Measurements from ENCODE around the gene MPZ. TPM values are rescaled to one million over a fixed set of nuclear protein-coding genes. Genes with fewer than 3 reads are reported as not detected.

The MPZ gene
- total and polyA plus RNA-seq, 10 of the 15 experiments (the other 5 are each of a cell fraction or from before 2014, with no cell fraction given), result 0.09 to 6.9 (median 4.7) TPM

DNA sequence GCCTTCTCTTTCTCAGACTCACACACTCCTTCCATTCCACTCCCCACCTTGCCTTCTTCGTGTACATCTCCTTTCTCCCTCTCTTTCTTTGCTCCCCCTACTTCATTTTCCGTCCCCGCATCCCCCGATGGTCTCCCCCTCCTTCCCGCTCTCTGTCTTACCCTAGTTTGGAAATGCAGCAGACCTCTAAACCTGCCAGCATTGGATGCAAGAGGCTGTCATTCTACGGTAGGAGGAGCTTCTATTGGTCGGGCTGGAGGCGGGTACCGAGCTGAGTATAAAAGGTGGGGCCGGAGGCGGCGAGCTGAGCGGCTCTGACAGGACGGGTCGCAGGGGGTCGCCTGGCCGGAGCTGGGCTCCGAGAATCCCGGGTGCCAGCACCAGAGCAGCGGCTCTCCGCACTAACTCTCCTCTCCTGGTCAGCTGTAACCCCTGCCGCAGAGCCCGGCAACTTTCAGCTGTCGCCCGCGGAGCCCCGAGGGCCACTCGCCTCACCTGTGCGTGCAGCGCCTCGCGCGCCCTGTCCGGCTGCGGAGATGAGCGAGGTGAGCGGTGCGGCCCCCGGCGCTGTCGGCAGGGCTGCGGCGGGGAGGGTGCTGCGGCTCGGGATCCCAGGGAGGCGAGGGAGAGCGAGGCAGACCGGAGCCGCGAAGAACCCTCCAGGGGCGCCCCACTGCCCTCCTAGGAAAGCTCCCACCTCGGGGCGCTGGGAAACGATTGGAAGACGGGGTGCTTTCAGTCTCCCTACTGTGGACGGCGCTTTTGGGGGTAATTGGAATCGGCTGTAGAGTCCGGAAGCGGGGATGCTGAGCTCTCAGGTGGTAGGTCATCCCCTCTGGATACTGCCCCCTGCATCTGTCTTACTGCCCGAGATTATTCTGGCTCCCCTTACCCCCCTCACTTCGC lies 51.1 kb downstream of the MPZ start, which contains the start of gene PCP4L1:
Gene PCP4L1 (plus strand): TSS at position 307 of the 906 bp plus-strand sequence. CDS start 230 bp downstream, at position 537.
- Histone ChIP-seq H4K20me1 (ENCODE audit: control insufficient read depth, insufficient read depth) (no peaks in the 10 kb centered on the region), H3K4me3 (peak within 1 kb of the TSS; percentile 47), H3K9me3 (replicated peaks; ENCODE audit: control insufficient read depth, insufficient read depth, low read length) (peaks cover 7% of the 10 kb centered on the region; the same call in 1 of the 3 replicates), H3K27me3 (replicated peaks in 1 of 2; ENCODE audit: control insufficient read depth in 2 of 2, insufficient read depth in 2 of 2, low read length in 1 of 2) (peaks cover 0 to 5% of the 10 kb centered on the region in 2 experiments; a peak in 1 of 4 replicates), H3K36me3 (ENCODE audit: control insufficient read depth in 2 of 2, insufficient read depth in 2 of 2, low read length in 1 of 2) (no peaks in the 10 kb centered on the region), H3K9ac (ENCODE audit: control insufficient read depth, insufficient read depth, low read length) (no peak within 1 kb of the TSS), H3K79me2 (ENCODE audit: control insufficient read depth, insufficient read depth, low read length) (no peaks in the 10 kb centered on the region), H3K4me2 (ENCODE audit: control insufficient read depth, insufficient read depth) (peak within 1 kb of the TSS; percentile 70), H2AFZ (ENCODE audit: control insufficient read depth, low read depth, low read length) (peak within 1 kb of the TSS; percentile 72), H3K27ac (ENCODE audit: control insufficient read depth, insufficient read depth) (no peak within 1 kb of the TSS), H3K4me1 (ENCODE audit: control insufficient read depth, insufficient read depth, low read length) (peaks cover 13% of the 10 kb centered on the region)
- 41% methylated on average over 62 of the region's 62 CpGs for WGBS (ENCODE audit: insufficient coverage, insufficient replicate concordance, low lambda C conversion rate, missing lambda C conversion rate)
- SMC1A ChIA-PET (ENCODE audit: uncharacterized antibody, unreplicated experiment), result interaction anchor here (0.6 to 0.9 kb wide), 3 partner anchors 12 to 483 kb away, joined by 3 to 4 read pairs (median 4); no protein-coding TSS in a partner anchor
- intact Hi-C loops (cut with micrococcal nuclease; ENCODE audit: unreplicated experiment), result no loop called here
- DNase-seq (ENCODE audit: low read depth, low spot score), result no peak
- in situ Hi-C loops (cut with MboI), result no loop called here
- POLR2A ChIA-PET, result interaction anchor here (1.1 to 1.6 kb wide), 2 partner anchors 53 to 93 kb away, joined by 3 to 4 read pairs; partner anchors contain the start of gene PPOX
- CTCF ChIA-PET, result interaction anchor here (0.7 to 4.0 kb wide), 4 partner anchors 27 to 474 kb away, joined by 3 to 16 read pairs (median 4); partner anchors contain the start of gene TOMM40L
- RAD21 ChIA-PET (ENCODE audit: unreplicated experiment), result interaction anchor here (1.8 kb wide), 1 partner anchor 33 kb away, joined by 6 read pairs; the partner anchor contains the start of gene TOMM40L
- no peak for FAIRE-seq
- no TSS peak for BruUV-seq (replicated peaks)
- ATAC-seq, result peak; percentile 76
- TF ChIP-seq POLR2AphosphoS2 (IDR thresholded peaks at IDR 0.05; ENCODE audit: low read depth, low read length), result no peak
- no peak for TF ChIP-seq GABPA (IDR thresholded peaks at IDR 0.05; ENCODE audit: low read depth)
- no peak for TF ChIP-seq JUNB (IDR thresholded peaks at IDR 0.05)
- peak; percentile 39; the same call in 1 of the 2 replicates for TF ChIP-seq NBN (IDR thresholded peaks at IDR 0.05)
- TF ChIP-seq RELA (IDR thresholded peaks at IDR 0.05; ENCODE audit: borderline replicate concordance, partially characterized antibody), result no peak
- TF ChIP-seq PBX3 (IDR thresholded peaks at IDR 0.05; ENCODE audit: insufficient replicate concordance, low read depth, low read length), result peak; percentile 93
- TF ChIP-seq NR2C1 (IDR thresholded peaks at IDR 0.05), result no peak
- peak; percentile 97 for TF ChIP-seq PKNOX1 (IDR thresholded peaks at IDR 0.05)
- no peak for TF ChIP-seq CHD1 (IDR thresholded peaks at IDR 0.05; ENCODE audit: low read depth, low read length)
- no peak for TF ChIP-seq SMAD5 (IDR thresholded peaks at IDR 0.05; ENCODE audit: low read depth)
- TF ChIP-seq, protein P1, sequence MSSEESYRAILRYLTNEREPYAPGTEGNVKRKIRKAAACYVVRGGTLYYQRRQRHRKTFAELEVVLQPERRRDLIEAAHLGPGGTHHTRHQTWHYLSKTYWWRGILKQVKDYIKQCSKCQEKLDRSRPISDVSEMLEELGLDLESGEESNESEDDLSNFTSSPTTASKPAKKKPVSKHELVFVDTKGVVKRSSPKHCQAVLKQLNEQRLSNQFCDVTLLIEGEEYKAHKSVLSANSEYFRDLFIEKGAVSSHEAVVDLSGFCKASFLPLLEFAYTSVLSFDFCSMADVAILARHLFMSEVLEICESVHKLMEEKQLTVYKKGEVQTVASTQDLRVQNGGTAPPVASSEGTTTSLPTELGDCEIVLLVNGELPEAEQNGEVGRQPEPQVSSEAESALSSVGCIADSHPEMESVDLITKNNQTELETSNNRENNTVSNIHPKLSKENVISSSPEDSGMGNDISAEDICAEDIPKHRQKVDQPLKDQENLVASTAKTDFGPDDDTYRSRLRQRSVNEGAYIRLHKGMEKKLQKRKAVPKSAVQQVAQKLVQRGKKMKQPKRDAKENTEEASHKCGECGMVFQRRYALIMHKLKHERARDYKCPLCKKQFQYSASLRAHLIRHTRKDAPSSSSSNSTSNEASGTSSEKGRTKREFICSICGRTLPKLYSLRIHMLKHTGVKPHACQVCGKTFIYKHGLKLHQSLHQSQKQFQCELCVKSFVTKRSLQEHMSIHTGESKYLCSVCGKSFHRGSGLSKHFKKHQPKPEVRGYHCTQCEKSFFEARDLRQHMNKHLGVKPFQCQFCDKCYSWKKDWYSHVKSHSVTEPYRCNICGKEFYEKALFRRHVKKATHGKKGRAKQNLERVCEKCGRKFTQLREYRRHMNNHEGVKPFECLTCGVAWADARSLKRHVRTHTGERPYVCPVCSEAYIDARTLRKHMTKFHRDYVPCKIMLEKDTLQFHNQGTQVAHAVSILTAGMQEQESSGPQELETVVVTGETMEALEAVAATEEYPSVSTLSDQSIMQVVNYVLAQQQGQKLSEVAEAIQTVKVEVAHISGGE (CRISPR knock-in tag; IDR thresholded peaks at IDR 0.05), result no peak
- peak; percentile 41 for TF ChIP-seq SP1 (IDR thresholded peaks at IDR 0.05; ENCODE audit: low read depth, low read length)
- TF ChIP-seq NFYB (IDR thresholded peaks at IDR 0.05; ENCODE audit: insufficient read depth, low read depth, low read length), result peak; percentile 75
